Stimulated activated CD4-positive, alpha-beta T cell treated with anti-CD3 and anti-CD28 coated beads, Interleukin-4, amount 100 ng/mL, for 24 hours (primary cell): ENCODE results near the gene PLET1.
A peak's percentile ranks its signal among the peaks of the same experiment; 100 is the strongest.

Experiments used
- DNase-seq: peaks from one replicate; pipeline ENCODE4 v3.0.0-alpha.2; 2020

The PLET1 gene

GRCh38 chr11:112235750-112236390 is 24.8 kb downstream of the PLET1 start:
- DNase-seq: no peak

- no peak for DNase-seq
Measured at GRCh38 chr11:112231952-112232351, 28.7 kb downstream of the PLET1 start.

- DNase-seq: no peak
Measured at GRCh38 chr11:112229746-112230433, 30.8 kb downstream of the PLET1 start.

GRCh38 chr11:112229159-112229558 is 31.5 kb downstream of the PLET1 start:
- DNase-seq: no peak

GRCh38 chr11:112228706-112229105 is 32.0 kb downstream of the PLET1 start:
- DNase-seq: no peak

GRCh38 chr11:112227471-112227870 is 33.2 kb downstream of the PLET1 start:
- no peak for DNase-seq

- DNase-seq: no peak
Measured at GRCh38 chr11:112226831-112227401, 33.7 kb downstream of the PLET1 start.

GRCh38 chr11:112226062-112226830 is 34.4 kb downstream of the PLET1 start, which contains the start of gene PTS:
TSS of gene PTS (plus strand) at chr11:112226428. CDS start at chr11:112226444, 16 bp downstream.
- DNase-seq: peak; percentile 84

GRCh38 chr11:112225753-112226061 is 35.0 kb downstream of the PLET1 start:
- no peak for DNase-seq

GRCh38 chr11:112223754-112224532 is 36.7 kb downstream of the PLET1 start:
- DNase-seq: no peak

- DNase-seq: no peak
Measured at GRCh38 chr11:112223121-112223520, 37.5 kb downstream of the PLET1 start.

GRCh38 chr11:112222303-112222702 is 38.4 kb downstream of the PLET1 start:
- no peak for DNase-seq

GRCh38 chr11:112221274-112221835 is 39.3 kb downstream of the PLET1 start:
- no peak for DNase-seq

GRCh38 chr11:112219476-112220232 is 41.0 kb downstream of the PLET1 start:
- DNase-seq: peak; percentile 53

GRCh38 chr11:112216561-112217105 is 44.0 kb downstream of the PLET1 start:
- no peak for DNase-seq

- no peak for DNase-seq
Measured at GRCh38 chr11:112215621-112216020, 45.0 kb downstream of the PLET1 start.

- no peak for DNase-seq
Measured at GRCh38 chr11:112213753-112214152, 46.9 kb downstream of the PLET1 start.

- no peak for DNase-seq
Measured at GRCh38 chr11:112212710-112213109, 48.0 kb downstream of the PLET1 start.

GRCh38 chr11:112212290-112212689 is 48.4 kb downstream of the PLET1 start:
- DNase-seq: no peak

- peak; percentile 30 for DNase-seq
Measured at GRCh38 chr11:112211536-112211935, 49.1 kb downstream of the PLET1 start.

- no peak for DNase-seq
Measured at GRCh38 chr11:112210890-112211289, 49.8 kb downstream of the PLET1 start.
